ENCODE measurements around the gene ATP11B.

Gene ATP11B

GRCh38 chr3:182792901-182793662, at the start of gene ATP11B:
ATP11B (plus strand) TSS chr3:182793504; CDS start chr3:182793760, 256 bp downstream.
- DNase-seq (ENCODE audit: low spot score): peak; percentile 97

DNA sequence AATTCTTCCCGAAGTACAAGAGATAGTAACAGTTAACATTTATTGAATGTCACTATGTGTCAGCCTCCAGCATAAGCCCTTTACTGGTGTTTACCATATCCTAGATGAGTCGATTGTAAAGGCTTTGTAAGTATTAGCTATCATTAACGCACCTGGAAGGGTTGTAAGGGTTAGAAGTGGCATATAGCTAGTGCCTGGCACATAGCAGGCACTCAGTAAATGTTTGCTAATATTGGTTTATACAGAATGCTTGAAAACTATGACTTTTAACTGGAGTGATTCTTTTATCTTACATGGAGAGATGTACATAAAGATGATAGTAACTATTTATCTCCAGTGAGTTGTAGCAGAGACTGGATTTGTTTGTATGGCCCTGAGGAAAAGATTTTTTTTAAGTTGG, 46.3 kb upstream of the ATP11B start:
- no peak for DNase-seq (ENCODE audit: low spot score)

DNA sequence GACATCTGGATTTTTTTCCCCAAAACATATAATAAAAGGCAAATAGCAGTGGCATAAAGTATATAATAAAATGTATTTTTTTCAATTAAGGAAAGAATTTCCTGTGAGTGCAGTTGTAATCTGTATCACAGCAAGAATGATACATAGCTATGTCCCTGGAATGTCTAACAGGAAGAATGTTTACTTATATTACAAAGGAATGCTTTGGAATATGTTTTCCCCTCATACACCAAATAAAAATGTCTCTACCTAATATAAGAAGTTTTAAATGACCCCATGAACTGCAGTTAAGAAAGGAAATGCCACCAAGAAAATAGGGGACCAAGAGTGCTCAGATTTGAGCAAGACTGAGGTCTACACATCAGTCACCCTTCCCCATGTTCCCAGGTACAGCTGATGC, 38.0 kb upstream of the ATP11B start:
- DNase-seq (ENCODE audit: low spot score): no peak

DNA sequence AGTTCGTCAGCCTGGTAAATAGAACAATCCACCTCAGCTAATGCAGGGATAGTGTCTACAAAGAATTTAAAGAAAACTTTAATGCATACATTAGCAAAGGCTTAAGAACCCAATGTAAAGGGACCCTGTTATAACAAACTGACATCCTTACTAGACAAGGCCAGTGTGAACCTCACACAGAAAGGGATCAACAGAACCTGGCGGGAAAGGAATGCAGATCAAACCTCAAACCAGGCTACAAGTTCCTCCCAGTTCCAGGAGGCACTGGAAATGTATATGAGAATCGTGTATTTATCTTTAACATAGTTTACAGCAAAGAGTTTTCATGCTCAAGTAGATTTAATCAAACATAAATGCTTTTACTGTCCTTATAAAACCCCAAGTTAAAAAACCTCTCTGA, 37.6 kb upstream of the ATP11B start:
- no peak for DNase-seq (ENCODE audit: low spot score)

DNA sequence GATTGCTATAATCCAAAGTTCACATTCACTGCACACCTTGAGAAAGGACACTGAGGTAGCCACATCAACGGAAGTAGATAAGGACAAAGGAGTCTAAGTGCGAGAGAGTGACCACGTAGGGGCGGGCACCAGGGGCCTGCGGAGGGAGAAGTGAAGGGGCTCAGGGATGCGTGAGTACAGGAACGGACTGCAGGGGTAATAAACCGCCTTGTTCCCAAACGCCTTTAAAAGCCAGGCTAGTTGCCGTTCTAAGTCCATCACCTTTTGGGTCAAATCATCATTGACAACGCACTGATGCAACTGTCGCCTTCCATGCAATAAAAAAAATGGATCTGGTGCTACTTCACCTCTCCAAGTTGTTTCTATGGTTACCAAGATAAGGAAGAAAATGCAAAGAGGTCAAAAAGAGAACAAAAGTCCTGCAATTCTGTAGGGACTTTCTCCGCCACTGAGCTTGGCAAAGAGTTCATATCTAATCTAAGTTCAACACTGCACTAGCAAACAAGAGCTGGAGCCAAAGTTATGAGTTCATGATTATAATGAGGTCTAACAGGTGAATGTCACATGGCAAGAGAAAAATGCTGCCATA, 32.6 kb upstream of the ATP11B start:
- no peak for DNase-seq (ENCODE audit: low spot score)

GRCh38 chr3:182763896-182764295, 29.4 kb upstream of the ATP11B start:
- no peak for DNase-seq (ENCODE audit: low spot score)

- no peak for DNase-seq (ENCODE audit: low spot score)
Observed at GRCh38 chr3:182765287-182765686, 28.0 kb upstream of the ATP11B start.

DNA sequence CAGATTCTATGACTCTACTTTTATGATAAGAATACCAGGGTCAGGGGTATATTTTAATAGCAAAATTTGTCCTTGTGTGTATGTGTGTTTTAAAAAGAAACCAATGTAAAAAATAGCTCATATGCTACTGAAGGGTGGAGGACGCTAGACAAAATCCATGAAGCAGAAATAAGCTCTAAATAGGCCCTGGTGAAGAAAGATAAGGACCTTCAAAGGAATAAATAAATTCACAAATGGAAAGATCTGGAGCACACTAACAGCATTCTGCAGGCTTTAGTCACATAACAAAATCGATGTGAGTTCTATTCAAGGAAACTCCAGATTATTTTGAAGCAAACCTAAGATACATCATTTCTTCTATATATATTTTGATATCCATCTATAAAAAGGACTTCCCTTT, 27.2 kb upstream of the ATP11B start:
- DNase-seq (ENCODE audit: low spot score): no peak

DNA sequence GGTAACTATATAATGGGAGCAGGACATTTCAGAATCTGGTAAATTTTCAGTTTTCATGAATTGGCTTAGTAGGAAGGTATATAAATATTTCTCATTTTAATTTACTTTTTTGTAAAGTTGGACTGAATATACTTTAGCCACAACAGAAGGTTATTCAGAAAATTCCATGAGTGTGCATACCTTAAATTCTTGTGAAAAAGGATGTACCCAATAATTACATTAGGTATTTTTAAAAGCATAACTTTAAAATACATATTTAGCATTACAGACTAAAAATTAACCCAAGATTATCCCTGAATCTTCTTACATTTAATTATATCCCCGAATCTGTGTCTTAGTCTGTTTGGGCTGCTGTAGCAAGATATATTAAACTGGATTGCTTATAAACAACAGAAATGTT, 24.9 kb upstream of the ATP11B start:
- no peak for DNase-seq (ENCODE audit: low spot score)

- no peak for DNase-seq (ENCODE audit: low spot score)
Observed at GRCh38 chr3:182769673-182770072, 23.6 kb upstream of the ATP11B start.

DNA sequence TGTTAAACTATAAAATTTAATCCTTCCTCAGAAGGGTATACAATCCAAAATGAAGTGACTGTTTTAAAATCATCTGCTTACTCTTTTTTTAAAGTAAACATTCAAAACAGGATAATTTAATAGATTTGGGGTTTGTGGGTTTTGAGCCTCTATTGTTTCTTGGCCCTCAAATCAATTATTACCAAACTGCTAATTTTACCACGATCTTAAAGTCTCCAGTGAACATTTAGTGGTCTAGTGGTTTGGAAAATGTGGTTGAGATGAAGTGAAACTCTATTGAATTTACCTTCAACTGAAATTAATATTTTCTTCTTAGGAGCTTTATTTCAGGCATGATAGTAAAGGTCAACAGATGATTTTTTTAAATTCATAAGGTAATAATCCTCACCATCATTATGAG, 11.2 kb upstream of the ATP11B start:
- no peak for DNase-seq (ENCODE audit: low spot score)

DNA sequence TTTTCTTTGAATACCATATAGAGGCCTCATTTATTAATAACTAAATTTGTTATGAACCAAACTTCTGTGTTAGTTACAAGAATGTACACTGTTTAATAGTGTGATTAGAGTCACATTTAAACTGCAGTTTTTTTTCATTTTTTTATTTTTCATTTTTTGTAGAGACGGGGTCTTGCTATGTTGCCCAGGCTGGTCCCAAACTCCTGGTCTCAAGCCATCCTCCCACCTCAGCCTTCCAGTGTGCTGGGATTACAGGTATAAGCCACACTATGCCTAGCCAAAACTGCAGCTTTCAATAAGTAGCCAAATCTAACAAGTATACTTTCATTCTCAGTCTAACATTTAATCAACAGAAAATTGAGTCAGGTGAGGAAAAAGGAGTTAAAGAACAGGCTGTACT, 10.2 kb upstream of the ATP11B start:
- no peak for DNase-seq (ENCODE audit: low spot score)

DNA sequence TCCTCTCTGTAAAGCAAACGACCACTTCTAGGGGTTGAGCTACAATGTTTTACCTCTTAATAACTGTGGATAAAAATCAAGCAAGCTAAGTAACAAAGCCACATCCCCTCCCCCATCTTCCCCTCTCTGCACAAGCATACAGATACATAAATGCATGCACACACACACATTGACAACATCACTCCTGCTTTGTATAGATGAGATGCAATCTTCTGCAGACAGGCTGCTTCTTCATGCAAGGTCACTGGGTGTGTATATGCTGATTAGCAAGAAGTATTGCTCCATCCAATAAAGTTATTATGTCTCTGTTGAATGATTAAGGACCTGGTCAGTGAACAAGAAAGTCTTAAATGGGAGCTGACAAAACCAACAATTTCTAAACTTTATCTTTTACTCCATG, 8.8 kb upstream of the ATP11B start:
- DNase-seq (ENCODE audit: low spot score): no peak

DNA sequence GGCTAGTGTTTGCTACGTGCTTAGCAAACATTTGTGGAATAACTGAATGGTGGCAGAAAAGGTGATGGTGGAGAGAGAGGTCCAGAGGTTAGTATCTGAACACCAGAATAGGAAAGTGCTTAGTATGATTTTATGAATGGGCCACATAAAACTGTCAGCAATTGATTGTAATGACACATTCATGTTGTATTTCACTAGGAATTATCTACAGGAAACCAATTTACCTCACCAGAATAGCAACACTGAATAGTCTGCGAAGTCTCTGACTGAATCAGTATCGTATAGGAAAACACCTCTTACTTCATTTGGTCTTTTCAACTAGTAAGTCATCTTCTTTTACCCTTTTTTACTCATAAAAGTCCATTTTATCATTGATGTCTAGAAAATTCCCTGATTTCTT, 8.2 kb upstream of the ATP11B start:
- DNase-seq (ENCODE audit: low spot score): no peak

DNA sequence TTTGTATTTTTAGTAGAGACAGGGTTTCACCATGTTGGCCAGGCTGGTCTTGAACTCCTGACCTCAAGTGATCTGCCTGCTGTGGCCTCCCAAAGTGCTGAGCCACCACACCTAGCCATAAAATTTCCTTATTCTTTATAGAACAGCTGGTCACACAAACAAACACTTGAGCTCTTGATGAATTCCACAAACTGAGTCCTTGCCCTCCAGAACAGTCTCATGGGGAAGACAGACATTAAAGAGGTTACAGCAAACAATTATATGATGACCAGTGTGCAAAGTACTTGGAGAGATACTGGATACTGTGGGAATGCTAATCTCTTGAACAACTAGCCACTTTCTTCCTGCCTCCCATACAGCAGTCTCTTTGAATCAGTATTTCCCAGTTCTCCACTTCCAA, 7.5 kb upstream of the ATP11B start:
- DNase-seq (ENCODE audit: low spot score): no peak

GRCh38 chr3:182786564-182787196, 6.6 kb upstream of the ATP11B start:
- no peak for DNase-seq (ENCODE audit: low spot score)

DNA sequence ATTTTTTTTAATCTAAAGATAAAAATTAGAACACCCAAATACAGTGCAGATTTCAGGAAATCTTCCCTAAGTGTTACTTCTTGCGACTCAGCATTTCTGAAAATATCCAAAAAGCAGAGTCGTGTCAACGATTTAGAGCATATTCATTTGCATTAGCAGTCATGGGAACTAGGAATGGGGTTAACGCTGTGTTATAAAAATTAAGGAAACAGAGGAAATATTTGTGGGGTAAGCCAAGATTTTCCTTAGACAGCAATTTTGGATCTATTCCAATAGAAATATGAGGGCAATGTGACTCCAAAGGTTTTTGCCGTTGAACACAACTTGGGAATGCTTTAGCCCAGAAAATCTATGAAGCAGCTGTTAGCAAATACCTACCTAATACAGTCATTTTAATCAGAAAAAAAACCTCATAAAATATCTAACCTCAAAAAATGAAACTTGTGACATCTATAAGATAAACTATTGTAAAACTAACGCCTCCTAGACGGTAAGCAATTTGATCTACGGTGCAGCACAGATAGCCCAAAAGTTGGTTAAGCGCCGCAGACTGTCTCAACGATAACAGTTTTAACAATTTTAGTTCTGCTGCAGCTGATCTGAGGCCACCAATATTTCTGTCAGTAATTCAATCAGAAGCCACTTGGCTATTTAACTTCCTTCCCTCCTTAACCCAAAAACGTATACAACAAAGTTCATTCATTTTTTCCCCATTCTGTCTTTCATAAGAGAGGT, 5.8 kb upstream of the ATP11B start:
- no peak for DNase-seq (ENCODE audit: low spot score)

DNA sequence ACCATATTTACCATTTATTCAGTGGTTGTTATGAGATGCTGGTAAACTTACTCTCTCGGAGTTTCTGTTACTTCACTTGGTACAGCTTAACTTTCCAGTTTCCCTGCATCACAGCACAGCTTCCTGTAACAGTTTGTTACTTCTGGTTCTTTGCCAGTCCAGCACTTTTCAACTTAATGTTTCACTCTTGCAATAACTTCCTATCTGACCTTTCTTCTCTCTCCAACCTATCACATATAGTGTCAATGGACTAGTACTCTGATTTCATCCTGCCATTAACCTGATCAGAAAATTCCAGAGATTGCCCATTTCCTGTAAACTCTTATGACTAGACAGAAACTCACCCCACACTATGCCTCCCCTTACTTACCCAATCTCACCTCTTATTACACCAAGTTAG, 3.9 kb upstream of the ATP11B start:
- DNase-seq (ENCODE audit: low spot score): no peak

DNA sequence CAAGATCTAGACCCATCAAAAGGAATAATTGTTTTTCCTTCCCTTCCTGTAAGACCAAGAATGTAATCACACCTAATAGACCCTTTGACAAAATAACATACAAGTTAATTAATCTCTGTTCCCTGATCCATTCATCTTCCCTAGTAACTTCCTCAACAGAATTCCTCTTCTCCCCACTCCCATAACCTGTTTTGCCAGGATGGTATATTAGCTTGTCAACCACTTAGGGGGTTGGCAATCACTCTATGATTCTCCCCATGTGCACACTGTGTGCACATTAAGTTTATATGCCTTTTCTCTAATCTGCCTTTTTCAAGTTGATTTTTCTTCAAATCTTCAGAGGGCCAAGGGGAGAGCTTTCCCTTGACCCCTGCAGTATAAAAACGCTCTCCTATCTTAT, 2.7 kb upstream of the ATP11B start:
- DNase-seq (ENCODE audit: low spot score): no peak

- no peak for DNase-seq (ENCODE audit: low spot score)
Observed at GRCh38 chr3:182793663-182794454, 555 bp downstream of the ATP11B start.

GRCh38 chr3:182794455-182795388, 1.4 kb downstream of the ATP11B start:
- DNase-seq (ENCODE audit: low spot score): no peak
